Inferior parietal cortex (tissue), 1 donor: ENCODE results near the gene ENKUR.

ENCODE experiments used
- DNase-seq: peaks from one replicate; pipeline ENCODE4 v3.0.0-alpha.2; 2016; ENCODE audit errors: extremely low spot score

ENKUR gene

DNA sequence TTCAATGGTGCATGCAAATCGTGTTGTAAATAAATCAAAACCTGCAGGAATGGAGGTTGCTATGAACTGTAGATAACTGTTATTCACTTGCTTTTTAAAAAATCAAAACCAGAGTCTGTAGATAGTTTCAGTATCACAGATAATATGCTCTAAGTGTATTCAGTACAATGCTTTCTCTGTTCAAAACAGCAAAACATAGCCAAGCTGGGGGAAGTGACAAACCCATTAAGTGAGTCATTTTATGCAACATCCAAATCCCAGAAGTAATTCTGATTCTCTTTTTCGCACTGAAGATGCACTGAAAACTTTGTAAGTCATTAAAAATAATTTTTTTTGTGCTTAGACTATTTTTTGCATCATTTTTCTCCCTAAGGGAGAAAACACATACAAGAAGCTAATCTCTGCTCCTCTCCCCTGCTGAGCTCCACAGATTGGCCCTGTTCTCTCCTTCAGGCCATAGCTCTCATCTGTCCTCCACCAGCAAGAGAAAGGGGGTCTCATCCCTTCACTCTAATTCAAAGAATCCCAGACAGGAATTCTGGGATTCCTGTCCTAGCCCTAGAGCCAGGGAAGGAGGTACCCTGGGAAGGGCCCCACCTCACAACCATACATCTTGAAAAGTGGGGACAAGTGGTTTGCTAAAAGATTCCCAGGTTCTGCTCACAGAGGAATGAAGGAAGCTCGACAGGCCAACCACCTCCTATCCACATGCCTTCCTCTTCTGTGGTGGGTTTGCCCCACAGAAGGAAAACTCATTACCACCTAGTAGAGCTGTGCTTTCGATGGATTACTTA is 68.5 kb downstream of the ENKUR start:
- DNase-seq = peak; percentile 83

DNA sequence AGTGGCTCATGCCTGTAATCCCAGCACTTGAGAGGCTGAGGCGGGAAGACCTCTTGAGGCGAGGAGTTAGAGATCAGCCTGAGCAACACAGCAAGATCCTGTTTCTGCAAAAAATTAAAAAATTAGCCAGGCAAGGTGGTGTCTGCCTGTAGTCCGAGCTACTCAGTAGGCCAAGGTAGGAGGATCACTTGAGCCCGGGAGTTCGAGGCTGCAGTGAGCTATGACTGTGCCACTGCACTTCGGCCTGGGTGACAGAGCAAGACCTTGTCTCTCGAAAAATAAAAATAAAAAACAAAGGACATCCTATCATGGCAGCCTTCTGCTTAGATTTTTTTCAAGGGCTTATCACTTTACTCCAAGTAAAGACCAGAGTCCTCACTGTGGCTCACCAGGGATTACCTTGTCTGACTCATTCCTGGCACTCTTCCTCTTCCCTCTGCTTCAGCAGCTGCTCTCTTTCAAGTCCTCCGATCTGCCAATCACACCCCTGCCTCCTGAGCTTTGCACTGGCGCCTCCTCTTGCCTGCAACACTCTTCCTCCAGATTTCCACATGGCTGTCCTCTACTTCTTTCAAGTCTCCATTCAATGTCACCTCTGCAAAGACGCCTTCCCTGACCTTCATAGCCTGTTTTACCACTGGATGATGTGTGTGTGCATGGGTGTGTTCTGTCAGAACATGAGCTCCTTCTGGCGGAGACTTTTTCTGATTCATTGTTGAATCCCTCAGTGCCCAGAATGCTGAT is 71.3 kb downstream of the ENKUR start:
- DNase-seq = no peak

DNA sequence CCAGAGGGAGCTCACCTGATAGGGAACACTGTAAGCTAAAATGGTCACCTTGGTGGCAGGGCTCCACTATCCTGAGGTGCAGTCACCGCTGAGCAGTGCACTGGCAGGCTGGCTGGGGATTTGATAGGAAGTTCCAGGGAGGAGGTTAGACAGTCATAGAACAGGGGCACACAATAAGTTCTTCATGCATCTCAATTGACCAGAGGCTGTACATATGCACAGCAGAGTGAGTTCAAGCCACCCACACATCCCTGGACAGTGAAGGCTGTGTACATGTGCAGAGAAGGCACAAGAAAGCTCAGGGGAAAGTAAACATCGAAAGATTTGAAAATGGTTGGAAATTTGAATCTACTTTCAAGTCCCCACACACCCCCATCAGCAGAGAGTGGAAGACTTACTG is 77.4 kb downstream of the ENKUR start:
- no peak for DNase-seq

DNA sequence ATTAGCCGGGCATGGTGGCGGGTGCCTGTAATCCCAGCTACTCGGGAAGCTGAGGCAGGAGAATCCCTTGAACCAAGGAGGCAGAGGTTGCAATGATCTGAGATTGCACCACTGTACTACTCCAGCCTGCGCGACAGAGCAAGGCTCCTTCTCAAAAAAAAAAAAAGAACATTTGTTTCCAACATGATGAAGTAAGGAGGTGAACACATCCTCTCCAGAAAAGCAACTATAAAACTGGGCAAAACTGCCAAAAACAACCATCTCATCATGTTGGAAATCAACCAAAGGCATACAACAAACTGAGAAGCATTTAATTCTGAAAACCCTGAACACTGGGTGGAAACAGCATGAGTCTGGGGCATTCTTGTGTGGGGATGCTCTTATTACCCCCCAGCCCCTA is 77.9 kb downstream of the ENKUR start:
- DNase-seq = no peak

DNA sequence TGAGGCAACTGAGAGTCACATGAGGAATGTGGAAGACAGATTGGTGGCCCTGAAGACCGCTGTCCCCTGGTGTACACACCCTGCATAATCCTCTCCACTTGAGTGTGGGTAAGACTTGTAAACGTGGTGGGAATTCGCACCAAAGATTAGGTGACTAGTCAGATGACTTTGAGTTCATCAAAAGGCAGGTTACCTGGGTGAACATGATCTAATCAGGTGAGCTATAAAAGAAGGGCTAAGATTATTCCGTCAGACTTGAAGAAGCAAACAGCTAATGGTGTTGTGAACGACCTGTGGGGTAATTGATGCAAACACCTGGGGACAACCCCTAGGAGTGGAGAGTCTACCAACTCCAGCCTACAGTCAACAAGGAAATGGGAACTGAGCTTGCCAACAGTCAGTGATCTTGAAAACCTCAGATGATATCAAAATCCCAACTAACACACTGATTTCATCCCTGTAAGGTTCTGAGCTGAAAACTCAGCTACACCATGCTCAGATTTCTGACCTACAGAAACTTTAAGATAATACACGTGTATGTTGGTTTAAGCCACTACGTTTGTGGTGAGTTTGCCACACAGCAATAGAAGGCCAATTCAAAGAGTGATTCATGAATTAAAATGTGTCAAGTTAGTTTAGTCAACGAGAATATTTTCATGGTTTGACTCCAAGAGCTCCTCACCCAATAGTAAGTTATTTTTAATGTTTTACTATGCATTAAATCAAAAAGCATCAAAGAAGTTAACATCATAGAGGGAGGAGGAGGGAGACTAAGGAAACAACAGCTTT is 80.3 kb downstream of the ENKUR start:
- DNase-seq = no peak
